Superior temporal gyrus (tissue), 1 donor: ENCODE measurements around the gene ABCC1.

Experiments
- DNase-seq: peaks from one replicate; pipeline ENCODE4 v3.0.0-alpha.2; 2016; ENCODE audit errors: extremely low spot score

ABCC1 gene

DNA sequence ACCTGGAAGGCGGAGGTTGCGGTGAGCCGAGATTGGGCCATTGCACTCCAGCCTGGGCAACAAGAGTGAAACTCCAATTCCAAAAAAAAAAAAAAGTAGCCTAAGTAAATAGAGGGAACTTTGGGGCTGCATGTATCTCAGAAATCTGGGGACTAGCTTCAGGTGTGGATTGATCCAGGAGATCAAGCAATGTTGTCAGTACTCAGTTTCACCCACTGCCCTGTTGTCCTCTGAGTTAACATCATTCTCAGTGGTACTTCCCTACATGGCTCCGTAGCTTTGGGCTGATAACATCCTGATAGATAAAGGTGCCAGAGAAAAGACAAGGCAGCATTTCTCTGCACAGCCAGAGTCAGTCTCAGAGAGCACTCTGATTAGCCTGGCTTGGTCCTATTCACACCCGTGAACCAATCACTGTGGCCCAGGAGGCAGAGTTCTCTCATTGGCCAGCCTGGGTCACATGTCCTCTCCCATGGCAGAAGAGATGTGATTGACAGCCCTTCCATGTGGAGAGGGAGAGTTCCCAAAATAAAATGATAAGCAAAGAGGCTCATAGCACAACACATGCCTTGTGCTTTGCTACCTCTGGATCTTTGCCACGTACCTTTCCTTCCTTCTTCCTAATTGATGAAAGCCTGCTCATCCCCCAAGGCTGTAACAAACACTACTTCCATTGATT, 99.6 kb downstream of the ABCC1 start:
- no peak for DNase-seq

- DNase-seq = no peak
These were observed 100.7 kb downstream of the ABCC1 start for GRCh38 chr16:16050106-16050505.

GRCh38 chr16:16051132-16051531, 101.7 kb downstream of the ABCC1 start:
- no peak for DNase-seq

DNA sequence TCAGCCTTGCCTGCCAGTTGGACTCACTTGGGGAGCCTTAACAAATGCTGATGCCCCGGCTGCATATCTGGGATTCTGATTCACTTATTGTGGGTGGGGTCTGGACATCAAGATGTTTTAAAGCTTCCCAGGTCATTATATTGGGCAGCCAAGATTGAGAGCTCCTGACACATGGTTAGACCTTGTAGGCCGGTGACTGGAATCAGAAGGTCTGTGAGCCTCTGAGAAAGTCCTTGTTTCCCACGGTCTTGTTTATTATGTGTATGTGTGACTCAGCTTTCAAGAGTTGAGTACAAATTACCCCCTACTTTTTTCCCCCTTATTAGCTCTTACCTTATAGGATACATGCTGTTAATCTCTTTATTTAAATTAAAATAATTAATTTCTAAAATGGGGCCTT, 103.5 kb downstream of the ABCC1 start:
- DNase-seq = no peak

GRCh38 chr16:16057102-16057501, 107.7 kb downstream of the ABCC1 start:
- no peak for DNase-seq

DNA sequence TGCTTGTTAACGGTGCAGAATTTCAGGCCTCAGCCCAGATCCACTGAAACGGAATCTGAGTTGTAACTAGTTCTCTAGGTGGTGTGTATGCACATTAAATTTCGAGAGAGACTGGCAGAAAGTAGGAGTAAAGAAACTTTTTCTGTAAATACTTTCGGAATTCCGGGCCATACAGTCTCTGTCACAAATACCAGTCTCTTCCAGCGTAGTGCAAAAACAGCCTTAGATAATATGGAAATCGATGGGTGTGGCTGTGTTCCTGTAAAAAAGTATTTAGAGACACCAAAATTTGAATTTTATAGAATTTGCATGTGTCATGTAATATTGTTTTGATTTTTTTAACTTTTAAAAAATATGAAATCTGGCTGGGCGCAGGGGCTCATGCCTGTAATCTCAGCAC, 109.7 kb downstream of the ABCC1 start:
- DNase-seq = no peak

GRCh38 chr16:16059895-16060590, 110.6 kb downstream of the ABCC1 start:
- no peak for DNase-seq

GRCh38 chr16:16062023-16062937, 112.9 kb downstream of the ABCC1 start:
- DNase-seq = no peak

GRCh38 chr16:16063683-16064082, 114.3 kb downstream of the ABCC1 start:
- no peak for DNase-seq

GRCh38 chr16:16064874-16065384, 115.5 kb downstream of the ABCC1 start:
- DNase-seq = no peak

- DNase-seq = no peak
These were observed 117.7 kb downstream of the ABCC1 start for GRCh38 chr16:16067127-16067526.

DNA sequence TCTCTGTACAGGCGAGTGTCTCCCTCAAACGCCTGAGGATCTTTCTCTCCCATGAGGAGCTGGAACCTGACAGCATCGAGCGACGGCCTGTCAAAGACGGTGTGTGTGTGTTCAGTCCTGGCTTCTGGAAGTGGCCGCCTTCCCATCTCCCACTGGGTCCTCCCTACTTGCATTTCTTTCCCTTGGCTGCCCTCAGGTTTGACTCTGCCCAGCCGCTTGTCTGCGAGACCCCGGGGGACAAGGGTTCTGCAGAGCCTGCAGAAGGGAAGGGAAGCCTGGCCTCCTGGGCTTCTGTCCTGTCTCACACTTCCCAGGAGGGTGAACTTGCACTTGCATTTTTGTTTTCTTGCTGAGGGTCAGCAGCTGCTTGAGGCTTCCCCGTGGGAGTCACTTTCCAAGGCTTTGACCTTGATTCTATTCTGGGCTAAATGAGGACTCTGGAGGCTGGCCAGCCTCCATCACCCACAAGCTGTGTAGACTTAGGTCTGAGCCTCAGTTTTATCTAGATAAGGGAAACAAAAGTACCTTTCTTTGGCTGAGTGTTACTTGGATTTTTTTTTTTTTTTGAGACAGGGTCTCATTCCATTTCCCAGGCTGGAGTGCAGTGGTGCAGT, 122.3 kb downstream of the ABCC1 start:
- no peak for DNase-seq

GRCh38 chr16:16073001-16073545, 123.7 kb downstream of the ABCC1 start:
- no peak for DNase-seq

GRCh38 chr16:16073891-16074881, 124.8 kb downstream of the ABCC1 start:
- no peak for DNase-seq

- DNase-seq = no peak
These were observed 126.3 kb downstream of the ABCC1 start for GRCh38 chr16:16075488-16076422.

- no peak for DNase-seq
These were observed 127.0 kb downstream of the ABCC1 start for GRCh38 chr16:16076423-16076813.

GRCh38 chr16:16080465-16081065, 131.1 kb downstream of the ABCC1 start:
- DNase-seq = no peak

- no peak for DNase-seq
These were observed 131.7 kb downstream of the ABCC1 start for GRCh38 chr16:16081141-16081540.

GRCh38 chr16:16082255-16082654, 132.8 kb downstream of the ABCC1 start:
- DNase-seq = no peak
